Stimulated activated CD4-positive, alpha-beta T cell treated with anti-CD3 and anti-CD28 coated beads, TNF-alpha, amount 100 ng/mL, for 4 hours (primary cell): ENCODE data around the gene ZNF609.
A peak's percentile ranks its signal among the peaks of the same experiment; 100 is the strongest.

Experiments used
- DNase-seq, 3 experiments: peaks; one replicate each; pipeline ENCODE4 v3.0.0-alpha.2; 2020; ENCODE audit warnings: low read depth in 3 of 3

Gene ZNF609

GRCh38 chr15:64460206-64460723 is at the start of gene ZNF609:
ZNF609 (plus strand) TSS chr15:64460578; CDS start chr15:64499420, 38,842 bp downstream.
- DNase-seq, result peak; percentile 72 to 82 (median 74)

DNA sequence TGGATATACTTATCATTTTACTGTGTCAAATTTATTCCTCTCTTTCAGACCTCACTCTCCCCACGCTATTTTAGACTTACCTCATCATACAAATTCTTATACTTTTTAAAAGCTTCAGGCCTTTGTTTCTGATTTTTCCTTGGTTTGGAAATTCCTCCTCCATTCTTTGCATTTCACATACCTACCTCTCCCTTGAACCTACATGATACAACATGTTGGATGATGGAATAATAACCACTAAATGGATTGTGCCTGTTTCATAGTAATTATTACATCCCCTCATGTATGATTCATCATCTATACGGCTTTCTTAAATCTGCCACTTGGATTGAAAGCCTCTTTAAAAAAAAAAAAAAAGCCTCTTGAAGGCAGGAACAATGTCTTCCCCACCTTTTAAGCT is 48.2 kb upstream of the ZNF609 start:
- no peak for DNase-seq

DNA sequence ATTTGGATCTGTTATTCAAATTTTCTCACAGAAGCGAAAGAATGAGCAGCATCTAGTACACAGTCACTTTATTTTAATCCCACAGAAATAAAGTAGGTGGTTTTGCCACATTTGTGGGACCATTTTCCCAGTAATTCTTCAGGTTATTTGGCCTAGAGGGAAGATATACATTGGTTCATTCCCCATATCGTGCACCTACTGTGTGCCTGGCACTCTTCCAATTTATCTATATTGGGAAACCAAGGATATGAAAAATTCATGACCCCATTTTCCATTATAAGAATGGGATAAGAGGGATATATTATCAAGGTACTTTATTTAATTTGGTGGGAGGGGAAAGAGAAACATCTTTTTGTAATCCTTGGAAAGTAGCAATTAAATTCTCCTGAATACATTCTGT is 37.7 kb upstream of the ZNF609 start:
- DNase-seq, result no peak

GRCh38 chr15:64423970-64424369 is 36.4 kb upstream of the ZNF609 start:
- DNase-seq, result no peak

- DNase-seq, result no peak
These were observed 35.2 kb upstream of the ZNF609 start for GRCh38 chr15:64425221-64425620.

GRCh38 chr15:64426845-64427465 is 33.4 kb upstream of the ZNF609 start:
- no peak for DNase-seq

GRCh38 chr15:64429448-64429847 is 30.9 kb upstream of the ZNF609 start:
- no peak for DNase-seq

DNA sequence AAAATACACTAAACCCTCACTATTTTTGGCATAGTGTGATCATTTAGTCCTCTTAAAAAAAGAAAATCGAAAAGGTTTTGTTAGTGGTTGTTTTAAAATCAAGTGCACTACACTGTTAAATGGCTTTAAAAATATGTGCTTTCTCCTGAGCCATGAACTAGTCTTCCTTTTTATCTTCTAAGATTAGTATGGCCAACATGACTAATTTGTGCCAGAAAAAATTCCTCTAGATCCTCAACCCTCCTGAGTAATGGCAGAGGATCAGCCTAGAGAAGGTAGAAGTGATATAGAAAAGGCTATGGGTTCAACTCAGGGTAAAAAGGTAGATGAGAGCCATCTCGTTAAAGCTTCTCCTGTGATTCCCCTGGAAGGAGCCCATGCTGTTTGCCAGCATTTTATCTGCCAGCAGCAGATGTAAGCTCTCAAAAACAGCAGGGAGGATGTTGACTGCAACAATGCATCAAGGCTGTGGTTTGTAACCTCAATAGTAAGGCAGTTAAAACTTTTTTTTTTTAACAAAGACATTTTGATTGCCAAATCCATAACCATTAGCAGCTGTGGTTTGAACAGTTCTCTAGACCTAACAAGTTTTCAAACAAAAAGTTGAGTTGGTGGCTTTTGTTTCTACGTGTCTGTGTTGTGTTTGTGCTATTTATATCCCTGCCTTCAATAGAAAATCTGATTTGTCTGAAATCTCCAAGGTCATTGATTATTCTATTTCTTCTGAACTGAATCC is 30.2 kb upstream of the ZNF609 start:
- peak in 1 of 3 experiments; percentile 17 for DNase-seq

GRCh38 chr15:64437982-64438381 is 22.4 kb upstream of the ZNF609 start:
- no peak for DNase-seq

DNA sequence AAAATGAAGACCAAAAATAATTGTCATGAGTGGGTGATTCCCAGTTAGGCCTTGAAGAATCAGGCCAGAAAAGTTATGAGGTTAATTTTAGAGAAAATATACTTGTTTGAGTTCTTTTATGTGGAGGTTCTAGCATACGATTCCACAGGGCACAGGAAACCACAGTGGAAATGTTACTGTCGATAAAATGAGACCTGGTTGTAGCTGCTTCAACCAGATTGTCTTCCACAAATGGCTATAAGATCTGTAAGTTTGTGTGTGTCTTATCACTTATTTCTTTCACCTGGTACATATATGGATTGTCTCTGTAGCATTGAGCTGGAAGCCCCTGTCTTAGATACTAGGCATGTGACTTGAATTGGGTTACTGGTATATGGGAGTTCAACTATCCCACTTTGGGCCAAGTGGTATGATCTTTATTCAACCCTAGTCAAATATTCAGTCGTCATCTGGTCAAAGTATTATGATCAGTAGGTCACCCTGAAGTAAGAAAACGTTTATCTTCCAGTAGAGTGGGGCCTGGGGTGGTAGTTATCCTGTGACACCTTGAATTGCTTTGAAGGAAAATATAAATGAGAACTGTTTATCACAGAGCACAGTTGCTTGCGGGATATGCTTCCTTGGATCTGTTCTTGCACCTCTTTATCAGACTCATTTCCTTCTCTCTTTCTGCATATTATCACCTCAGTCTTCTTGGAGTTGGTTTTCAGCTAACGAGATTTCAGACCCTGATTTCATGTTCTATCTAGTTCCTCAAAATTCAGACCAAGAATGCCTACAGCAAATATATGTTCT is 21.5 kb upstream of the ZNF609 start:
- no peak for DNase-seq

- no peak for DNase-seq
These were observed 18.5 kb upstream of the ZNF609 start for GRCh38 chr15:64441852-64442251.

DNA sequence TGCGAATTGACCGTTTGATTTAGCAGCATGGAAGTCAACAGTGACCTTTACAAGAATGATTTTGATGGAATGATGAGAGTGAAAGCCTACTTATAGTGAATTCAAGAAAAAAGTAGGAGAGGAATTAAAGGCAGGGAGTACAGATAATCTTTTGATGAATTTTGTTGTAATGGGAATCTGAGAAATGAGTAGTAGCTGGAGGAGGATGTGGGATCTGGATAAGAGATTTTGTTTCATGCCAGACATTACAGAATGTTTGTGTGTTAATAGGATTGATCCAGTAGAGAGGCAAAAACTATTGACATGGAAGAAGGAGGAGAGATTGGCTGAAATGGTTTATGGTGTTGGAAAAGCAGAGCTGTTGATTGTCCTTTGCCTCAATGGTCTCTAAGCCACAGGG is 17.4 kb upstream of the ZNF609 start:
- no peak for DNase-seq

DNA sequence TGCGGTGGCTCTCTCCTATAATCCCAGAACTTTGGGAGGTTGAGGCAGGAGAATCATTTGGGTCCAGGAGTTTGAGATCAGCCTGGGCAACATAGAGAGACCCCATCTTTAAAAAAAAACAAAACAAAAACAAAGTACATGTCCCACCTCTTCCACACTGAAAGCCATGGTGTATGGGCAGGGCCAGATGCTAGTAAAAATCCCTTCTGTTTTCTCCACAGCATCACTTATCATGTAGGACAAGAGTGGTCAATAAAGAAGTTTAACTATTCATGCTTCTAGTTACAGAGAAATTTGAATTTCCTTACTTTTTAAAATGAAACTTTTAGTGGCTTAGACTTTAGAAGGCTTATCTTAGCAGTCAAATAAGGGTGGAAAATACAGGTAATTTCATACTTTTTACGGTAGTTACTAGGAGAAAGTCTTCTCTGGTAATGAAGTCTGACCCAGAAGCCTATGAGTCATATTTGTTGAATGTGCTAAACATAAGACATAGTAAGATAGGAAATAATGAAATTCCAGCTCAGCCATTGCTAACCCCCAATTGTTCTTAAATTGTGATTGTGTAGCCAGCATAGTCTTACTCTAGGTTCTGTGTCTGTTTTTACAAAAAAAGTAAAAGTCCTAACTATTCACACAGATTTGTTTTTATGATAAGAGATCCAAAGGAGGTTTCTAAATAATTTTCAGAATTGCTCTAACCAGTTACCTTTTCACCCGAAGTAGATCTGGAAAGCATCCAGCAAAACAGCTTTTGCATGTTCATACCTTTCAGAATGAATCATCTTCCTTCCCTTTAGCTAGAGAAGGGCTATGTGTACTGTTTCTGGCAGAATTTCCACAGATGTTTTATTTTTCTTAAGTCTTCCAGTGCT is 16.4 kb upstream of the ZNF609 start:
- no peak for DNase-seq

DNA sequence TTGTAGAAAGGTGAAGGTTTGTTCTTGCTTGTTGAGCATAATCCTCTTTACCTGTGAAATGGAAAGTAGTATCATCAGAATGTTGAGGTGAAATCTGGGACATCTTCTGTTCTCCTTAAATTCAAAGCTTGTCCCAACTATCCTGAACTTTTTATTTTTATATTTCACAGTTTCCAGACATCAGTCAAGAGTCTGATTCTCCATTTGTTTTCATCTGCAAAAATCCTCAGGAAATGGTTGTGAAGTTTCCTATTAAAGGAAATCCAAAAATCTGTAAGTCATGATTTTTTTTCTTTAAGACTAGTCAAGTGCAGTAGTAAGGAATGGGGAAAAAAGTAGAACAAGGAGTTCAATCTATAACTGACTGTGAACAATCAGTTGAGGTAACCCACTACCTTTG is 15.5 kb upstream of the ZNF609 start:
- DNase-seq, result no peak

GRCh38 chr15:64447536-64448315 is 12.7 kb upstream of the ZNF609 start:
- DNase-seq, result no peak

- DNase-seq, result no peak
These were observed 7.2 kb upstream of the ZNF609 start for GRCh38 chr15:64452988-64453688.

DNA sequence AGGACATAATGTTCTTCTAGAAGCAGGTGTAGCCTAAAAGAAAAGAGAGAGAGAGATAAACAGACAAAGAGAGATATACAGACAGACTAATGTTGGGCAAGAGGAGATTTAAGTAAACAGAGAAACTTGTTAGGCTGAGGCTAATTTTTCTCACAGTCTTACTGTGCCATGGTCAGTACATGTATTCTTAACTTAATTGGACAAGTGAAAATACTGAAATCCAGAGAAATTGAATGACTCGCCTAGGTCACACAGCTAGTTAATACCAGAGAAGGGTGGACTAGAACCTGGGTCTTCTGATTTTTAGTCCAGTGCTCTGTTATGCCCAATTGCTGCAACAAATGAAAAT is 6.7 kb upstream of the ZNF609 start:
- DNase-seq, result no peak

- no peak for DNase-seq
These were observed 6.1 kb upstream of the ZNF609 start for GRCh38 chr15:64454282-64454681.

- DNase-seq, result no peak
These were observed 4.4 kb upstream of the ZNF609 start for GRCh38 chr15:64455961-64456371.

GRCh38 chr15:64456634-64457108 is 3.7 kb upstream of the ZNF609 start:
- no peak for DNase-seq
